ENCODE measurements around the gene ARHGAP26. TPM values are rescaled to one million over a fixed set of nuclear protein-coding genes. Genes with fewer than 3 reads are reported as not detected.

The ARHGAP26 gene
- total and polyA plus RNA-seq, 4 donors, result 1.8 to 16.7 (median 4.1) TPM

- Histone ChIP-seq H3K9me3 (ENCODE audit: control insufficient read depth in 4 of 4, low read length in 3 of 4) (no peaks in the 10 kb centered on the region), H3K4me3 (ENCODE audit: low read depth in 1 of 3, low read length in 3 of 3) (no peak overlapping the region), H3K9ac (ENCODE audit: low read depth in 1 of 2, low read length in 2 of 2) (no peak overlapping the region), H3K36me3 (ENCODE audit: control insufficient read depth in 4 of 4, insufficient read depth in 3 of 4, low read depth in 1 of 4, low read length in 3 of 4) (no peaks in the 10 kb centered on the region), H3K4me1 (ENCODE audit: control insufficient read depth in 4 of 4, insufficient read depth in 4 of 4, low read length in 3 of 4) (peaks cover 0 to 21% (median 7%) of the 10 kb centered on the region in 4 donors), H3K27ac (ENCODE audit: low read depth in 1 of 2, low read length in 2 of 2) (peak overlapping the region in 1 of 2 donors; percentile 15), H3K27me3 (ENCODE audit: control insufficient read depth in 4 of 4, insufficient read depth in 4 of 4, low read length in 3 of 4) (no peaks in the 10 kb centered on the region)
- TF ChIP-seq HNF4A (conservative IDR thresholded peaks at IDR 0.05) (no peak), RAD21 (IDR thresholded peaks at IDR 0.05) (peak in 1 of 2 donors; percentile 23), RXRA (IDR thresholded peaks at IDR 0.05) (no peak), NR2F2 (IDR thresholded peaks at IDR 0.05) (peak; percentile 49)
- DNase-seq (ENCODE audit: low spot score), result no peak
- WGBS, result 50% methylated on average over 9 of the region's 9 CpGs
Measured at GRCh38 chr5:142783601-142784341, 13.6 kb downstream of the ARHGAP26 start.

- DNase-seq (ENCODE audit: low spot score), result no peak
- H3K4me1 ChIP-seq (ENCODE audit: control insufficient read depth in 4 of 4, insufficient read depth in 4 of 4, low read length in 3 of 4), result peaks cover 0 to 16% (median 4%) of the 10 kb centered on the region in 4 donors
- TF ChIP-seq RXRA (IDR thresholded peaks at IDR 0.05) (no peak), JUND (IDR thresholded peaks at IDR 0.05) (no peak), RAD21 (IDR thresholded peaks at IDR 0.05) (no peak), ZBTB33 (IDR thresholded peaks at IDR 0.05) (no peak), HNF4A (conservative IDR thresholded peaks at IDR 0.05) (no peak), GABPA (IDR thresholded peaks at IDR 0.05 in 1 of 2, conservative IDR thresholded peaks at IDR 0.05 in 1 of 2) (no peak), YY1 (IDR thresholded peaks at IDR 0.05) (no peak), HNF4G (IDR thresholded peaks at IDR 0.05) (no peak), ATF3 (IDR thresholded peaks at IDR 0.05) (no peak), MAX (IDR thresholded peaks at IDR 0.05) (no peak), NR2F2 (IDR thresholded peaks at IDR 0.05) (no peak), FOXA1 (IDR thresholded peaks at IDR 0.05) (no peak), REST (IDR thresholded peaks at IDR 0.05) (no peak), FOXA2 (IDR thresholded peaks at IDR 0.05) (no peak), SP1 (IDR thresholded peaks at IDR 0.05) (no peak), EGR1 (IDR thresholded peaks at IDR 0.05; ENCODE audit: low read depth in 2 of 2) (no peak)
- H3K27me3 ChIP-seq (ENCODE audit: control insufficient read depth in 4 of 4, insufficient read depth in 4 of 4, low read length in 3 of 4), result no peaks in the 10 kb centered on the region
- no peaks in the 10 kb centered on the region for H3K9me3 ChIP-seq (ENCODE audit: control insufficient read depth in 4 of 4, low read length in 3 of 4)
- H3K27ac ChIP-seq (ENCODE audit: low read depth in 1 of 2, low read length in 2 of 2), result no peak overlapping the region
- no peaks in the 10 kb centered on the region for H3K36me3 ChIP-seq (ENCODE audit: control insufficient read depth in 4 of 4, insufficient read depth in 3 of 4, low read depth in 1 of 4, low read length in 3 of 4)
- no peak overlapping the region for H3K4me3 ChIP-seq (ENCODE audit: low read depth in 1 of 3, low read length in 3 of 3)
- H3K9ac ChIP-seq (ENCODE audit: low read depth in 1 of 2, low read length in 2 of 2), result no peak overlapping the region
- WGBS, result 90% methylated on average over 7 of the region's 7 CpGs
Measured at GRCh38 chr5:142784401-142784955, 14.3 kb downstream of the ARHGAP26 start.

All from liver (tissue), 9 donors.